GM12892 (cell line): ENCODE results near the gene WNK3.

Source experiments
- POLR2A ChIP-seq: IDR thresholded peaks from 2 replicates; pipeline ENCODE4 v1.6.1; 2011; ENCODE audit warnings: low read depth, low read length, control low read depth
- POLR2AphosphoS5 ChIP-seq: IDR thresholded peaks from 2 replicates; pipeline ENCODE4 v1.6.1; 2011; ENCODE audit warnings: low read depth, low read length, control low read depth
- TAF1 ChIP-seq: IDR thresholded peaks from 2 replicates; pipeline ENCODE4 v1.6.1; 2011; ENCODE audit warnings: low read depth, mild to moderate bottlenecking, control low read depth, low read length, borderline replicate concordance

DNA sequence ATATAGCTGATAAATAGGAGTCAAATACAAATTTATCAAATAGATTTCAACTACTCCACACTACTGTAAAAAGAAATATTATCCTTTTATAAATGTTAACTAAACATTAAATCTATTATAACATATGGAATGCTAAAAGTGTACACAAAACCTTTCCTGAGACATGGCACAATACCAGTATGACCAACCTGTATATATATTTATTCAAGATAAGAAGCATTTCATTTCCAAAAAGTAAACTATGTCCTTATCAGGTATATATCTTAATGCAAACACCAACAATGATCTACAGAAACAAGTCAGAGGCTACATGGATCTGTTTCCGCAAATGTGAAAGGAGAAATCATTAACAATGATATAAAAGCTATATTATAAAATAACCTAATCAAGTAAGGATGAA is 37.8 kb downstream of the WNK3 start:
- TF ChIP-seq POLR2A = no peak
- TF ChIP-seq POLR2AphosphoS5 = no peak
- TF ChIP-seq TAF1 = no peak
